Bronchial epithelial cell (primary cell): ENCODE measurements around the gene UNC5A. TPM values are rescaled to one million over a fixed set of nuclear protein-coding genes. Genes with fewer than 3 reads are reported as not detected.

Experiments
- DNase-seq: peaks from one replicate; pipeline ENCODE4 v3.0.0-alpha.2; 2010; ENCODE audit warnings: low read depth
- FAIRE-seq: peaks from 2 replicates; lab custom pipeline; 2011; peaks lifted over from hg19 to GRCh38; lab: Jason Lieb, UNC
- H3K27me3 ChIP-seq: 2 replicates; pipeline ENCODE4 v1.5.1; 2011; ENCODE audit warnings: low read length; ENCODE audit not compliant: control insufficient read depth, insufficient read depth
- H3K36me3 ChIP-seq: 2 replicates; pipeline ENCODE4 v1.5.1; 2011; ENCODE audit warnings: low read length; ENCODE audit not compliant: control insufficient read depth, insufficient read depth
- H3K4me3 ChIP-seq: 2 replicates; pipeline ENCODE4 v1.5.1; 2011; ENCODE audit warnings: mild to moderate bottlenecking, low read depth, low read length, control low read depth
- CTCF ChIP-seq: IDR thresholded peaks from 2 replicates; pipeline ENCODE4 v1.5.1; 2011; ENCODE audit warnings: mild to moderate bottlenecking, moderate library complexity, low read length, control low read depth, inconsistent platforms; ENCODE audit not compliant: insufficient read depth, severe bottlenecking
- total RNA-seq: library from RNA; depleted of rRNA; stranded (reverse); fragments of >200 nt; gene quantifications from 2 replicates; pipeline ENCODE4 v1.2.1, GENCODE V29; 2014

UNC5A gene
- total RNA-seq, 1 donor from 2014 or later, result not detected

- no peak for TF ChIP-seq CTCF
- Histone ChIP-seq H3K27me3 (no peaks in the 10 kb centered on the region), H3K4me3 (no peak overlapping the region), H3K36me3 (no peaks in the 10 kb centered on the region)
- no peak for DNase-seq
- no peak for FAIRE-seq
Measured at GRCh38 chr5:176897263-176897662, 86.9 kb downstream of the UNC5A start.

DNA sequence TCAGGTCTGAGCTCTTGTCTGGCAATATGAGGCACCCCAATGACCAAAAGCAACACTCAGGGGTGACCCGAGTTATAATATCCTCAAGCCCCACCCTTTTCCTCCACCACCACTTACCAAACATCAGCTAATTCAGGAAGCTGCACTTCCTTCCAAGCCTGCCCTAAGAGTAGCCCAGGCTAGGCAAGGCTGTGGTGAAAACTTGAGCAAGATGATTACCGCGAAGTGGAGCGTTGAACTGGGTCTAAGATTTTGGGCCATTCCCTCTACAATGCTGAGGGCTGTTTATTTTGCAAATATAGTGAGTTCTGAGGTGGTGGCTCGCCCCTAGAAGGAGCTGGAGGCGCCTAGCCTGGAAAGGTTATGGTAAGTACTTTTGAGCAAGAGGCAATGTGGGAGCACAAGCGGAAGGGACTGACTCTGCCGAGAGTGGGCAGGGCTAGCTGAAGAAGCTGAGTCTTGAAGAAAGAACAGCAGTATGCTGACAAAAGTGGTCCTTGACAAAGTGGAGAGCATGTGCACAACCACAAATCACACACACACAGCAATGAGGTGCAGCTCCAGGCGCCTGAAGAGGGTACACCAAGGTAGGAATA, 89.0 kb downstream of the UNC5A start, which contains the start of gene HK3:
HK3 (minus strand) TSS at position 51 of the 596 bp plus-strand sequence. CDS start 3,187 bp downstream, outside the sequence.
- DNase-seq (no peak), FAIRE-seq (no peak)

DNA sequence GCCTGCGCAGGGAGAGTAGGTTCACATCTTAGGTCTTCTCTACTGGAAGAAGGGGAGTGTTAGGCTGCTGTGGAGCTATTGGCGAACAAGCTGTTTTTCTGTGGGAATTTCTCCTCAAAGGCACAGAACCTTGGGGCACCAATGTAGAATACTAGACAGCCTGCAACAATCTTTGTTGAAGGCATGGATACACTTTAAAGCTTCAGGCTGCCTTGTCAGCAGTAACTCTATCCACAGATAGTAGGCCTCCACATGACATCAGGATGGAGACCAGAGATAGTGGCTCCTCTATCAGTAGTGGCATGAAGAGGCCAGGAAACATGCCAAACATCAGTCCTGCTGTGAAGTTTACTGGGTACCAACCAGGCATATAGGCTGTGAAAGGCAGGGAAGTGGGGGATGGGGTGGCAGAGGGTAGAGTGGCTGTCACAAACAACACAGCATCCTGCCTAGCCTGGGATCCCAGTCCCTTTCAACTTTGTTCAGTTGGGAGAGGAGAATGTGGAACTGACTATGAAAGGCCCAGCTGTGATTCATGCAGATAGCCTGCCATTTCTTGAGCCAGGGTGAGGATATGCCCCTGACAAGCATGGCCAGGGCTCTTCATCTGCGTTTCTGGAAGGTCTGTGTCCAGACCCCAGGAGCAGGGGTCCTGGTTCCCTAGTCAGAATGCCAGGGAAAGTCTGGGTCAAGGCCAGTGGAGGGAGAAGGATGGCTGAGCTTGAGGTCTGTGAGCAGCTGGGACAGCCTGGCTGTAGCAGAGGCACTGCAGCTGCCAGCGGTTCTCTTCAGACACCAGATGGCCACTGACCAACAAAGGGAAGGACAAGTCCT, 89.8 kb downstream of the UNC5A start:
- no peak for TF ChIP-seq CTCF
- DNase-seq (no peak), FAIRE-seq (no peak)
- Histone ChIP-seq H3K27me3 (no peaks in the 10 kb centered on the region), H3K4me3 (no peak overlapping the region), H3K36me3 (no peaks in the 10 kb centered on the region)

More for the DNA sequence above, 89.0 kb downstream of the UNC5A start, which contains the start of gene HK3:
- no peak within 1 kb of the TSS for H3K4me3 ChIP-seq
- no peaks in the 10 kb centered on the region for H3K36me3 ChIP-seq
- no peak for TF ChIP-seq CTCF
- H3K27me3 ChIP-seq, result no peaks in the 10 kb centered on the region

GRCh38 chr5:176900780-176901204, 90.4 kb downstream of the UNC5A start:
- no peak overlapping the region for H3K4me3 ChIP-seq
- no peak for TF ChIP-seq CTCF
- FAIRE-seq (no peak), DNase-seq (no peak)
- H3K36me3 ChIP-seq, result no peaks in the 10 kb centered on the region
- H3K27me3 ChIP-seq, result no peaks in the 10 kb centered on the region

DNA sequence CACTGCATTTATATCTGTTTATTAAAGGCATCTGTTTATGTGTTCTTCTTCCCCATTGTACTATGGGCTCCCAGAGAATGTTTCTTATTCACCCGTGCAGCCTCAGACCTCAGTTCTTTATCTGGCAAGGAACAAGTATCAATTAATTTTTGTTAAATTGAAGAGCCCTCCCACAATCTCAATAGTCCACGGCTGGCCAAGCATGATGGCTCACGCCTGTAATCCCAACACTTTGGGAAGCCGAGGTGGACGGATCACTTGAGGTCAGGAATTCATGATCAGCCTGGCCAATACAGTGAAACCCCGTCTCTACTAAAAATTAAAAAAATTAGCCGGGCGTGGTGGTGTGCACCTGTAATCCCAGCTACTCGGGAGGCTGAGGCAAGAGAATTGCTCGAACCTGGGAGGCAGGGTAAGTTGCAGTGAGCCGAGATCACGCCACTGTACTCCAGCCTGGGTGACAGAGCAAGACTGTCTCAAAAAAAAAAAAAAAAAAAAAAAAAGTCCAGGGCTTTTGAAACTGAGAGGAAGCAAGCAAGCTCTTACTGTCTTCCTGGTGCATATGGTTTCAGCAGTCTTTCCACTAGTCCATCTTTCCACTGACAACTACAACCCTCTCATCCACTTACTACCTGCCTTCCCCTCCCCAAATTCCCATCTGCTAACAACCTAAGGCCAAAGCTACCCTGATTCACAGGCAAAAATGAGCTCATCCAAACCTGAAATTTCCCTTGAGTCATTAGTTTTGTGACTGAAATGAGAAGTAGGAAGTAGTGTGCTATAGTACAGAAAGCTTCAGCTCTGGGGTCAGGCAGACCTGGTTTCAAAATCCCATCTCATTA, 91.1 kb downstream of the UNC5A start:
- no peak for TF ChIP-seq CTCF
- Histone ChIP-seq H3K27me3 (no peaks in the 10 kb centered on the region), H3K4me3 (no peak overlapping the region), H3K36me3 (peaks cover 5% of the 10 kb centered on the region)
- no peak for FAIRE-seq
- DNase-seq, result peak; percentile 38
